GM21717 (cell line): ENCODE data around the gene PHKA2.
A peak's percentile ranks its signal among the peaks of the same experiment; 100 is the strongest.
"Not testable (repeated sequence)": the region's sequence is repeated elsewhere in the genome, so short reads cannot be mapped to it uniquely, and the experiment has no call there.

Source experiments
- ATAC-seq: cut with Tn5 transposase; IDR thresholded peaks from one replicate; pipeline ENCODE4 v1.9.1; 2021; ENCODE audit warnings: mild to moderate bottlenecking, moderate library complexity; ENCODE audit not compliant: unreplicated experiment

PHKA2 gene

GRCh38 chrX:18983666-18984380, at the start of gene PHKA2:
TSS of gene PHKA2 (minus strand) at chrX:18984114. CDS start at chrX:18983932, 182 bp downstream.
- peak; percentile 53 for ATAC-seq

GRCh38 chrX:19030805-19031204, 46.9 kb upstream of the PHKA2 start:
- no peak for ATAC-seq

- ATAC-seq, result no peak
Observed at GRCh38 chrX:19028560-19028959, 44.6 kb upstream of the PHKA2 start.

GRCh38 chrX:19024366-19024765, 40.5 kb upstream of the PHKA2 start:
- ATAC-seq, result no peak

- ATAC-seq, result no peak
Observed at GRCh38 chrX:19019996-19020395, 36.1 kb upstream of the PHKA2 start.

GRCh38 chrX:19017271-19017670, 33.4 kb upstream of the PHKA2 start:
- no peak for ATAC-seq

GRCh38 chrX:19016614-19017013, 32.7 kb upstream of the PHKA2 start:
- not testable (repeated sequence) for ATAC-seq

GRCh38 chrX:19007868-19008267, 24.0 kb upstream of the PHKA2 start:
- no peak for ATAC-seq

GRCh38 chrX:19007011-19007410, 23.1 kb upstream of the PHKA2 start:
- no peak for ATAC-seq

- no peak for ATAC-seq
Observed at GRCh38 chrX:19005909-19006308, 22.0 kb upstream of the PHKA2 start.

- ATAC-seq, result no peak
Observed at GRCh38 chrX:19003756-19004155, 19.8 kb upstream of the PHKA2 start.

- no peak for ATAC-seq
Observed at GRCh38 chrX:18998653-18999052, 14.7 kb upstream of the PHKA2 start.

GRCh38 chrX:18997916-18998315, 14.0 kb upstream of the PHKA2 start:
- no peak for ATAC-seq

GRCh38 chrX:18996536-18996935, 12.6 kb upstream of the PHKA2 start:
- no peak for ATAC-seq

GRCh38 chrX:18995221-18995620, 11.3 kb upstream of the PHKA2 start:
- ATAC-seq, result no peak

GRCh38 chrX:18994713-18995112, 10.8 kb upstream of the PHKA2 start:
- ATAC-seq, result no peak

GRCh38 chrX:18992829-18993228, 8.9 kb upstream of the PHKA2 start:
- no peak for ATAC-seq

- no peak for ATAC-seq
Observed at GRCh38 chrX:18985186-18985435, 1.2 kb upstream of the PHKA2 start.

GRCh38 chrX:18984381-18985185, 669 bp upstream of the PHKA2 start:
- peak; percentile 83 for ATAC-seq

GRCh38 chrX:18981124-18981807, 2.6 kb downstream of the PHKA2 start:
- ATAC-seq, result no peak

GRCh38 chrX:18980262-18980661, 3.7 kb downstream of the PHKA2 start:
- not testable (repeated sequence) for ATAC-seq

GRCh38 chrX:18974993-18975392, 8.9 kb downstream of the PHKA2 start:
- no peak for ATAC-seq
